SU-DHL-6 (cell line): Measurements from ENCODE around the gene RNU1-4.
"Not testable (repeated sequence)": the region's sequence is repeated elsewhere in the genome, so short reads cannot be mapped to it uniquely, and the experiment has no call there.

Experiments used
- H2AFZ ChIP-seq: fragments of 200-600 bp; sonication (generic); 2 replicates; pipeline ENCODE4 v1.6.1; 2014; ENCODE audit warnings: low read depth, mild to moderate bottlenecking, moderate library complexity, mixed read lengths, antibody characterized with exemption, low read length; ENCODE audit not compliant: severe bottlenecking
- H3F3A ChIP-seq: fragments of 200-600 bp; shearing (Covaris generic); 2 replicates; pipeline ENCODE4 v1.6.0; 2016; ENCODE audit warnings: antibody characterized with exemption, mild to moderate bottlenecking; ENCODE audit not compliant: insufficient read depth
- H3K27ac ChIP-seq: fragments of 200-600 bp; sonication (generic); 2 replicates; pipeline ENCODE4 v1.5.1; 2016; ENCODE audit warnings: low read depth, mild to moderate bottlenecking, low read length, moderate library complexity, mixed read lengths
- H3K27me3 ChIP-seq: fragments of 200-600 bp; sonication (generic), shearing (Covaris generic); 2 replicates; pipeline ENCODE4 v1.6.0; 2014; ENCODE audit warnings: mild to moderate bottlenecking, low read length
- H3K36me3 ChIP-seq: fragments of 200-600 bp; sonication (generic); 2 replicates; pipeline ENCODE4 v1.6.1; 2014; ENCODE audit warnings: mild to moderate bottlenecking, low read length, mixed read lengths
- H3K4me2 ChIP-seq: fragments of 300-600, 200-600 bp; shearing (Covaris generic), sonication (generic); 2 replicates; pipeline ENCODE4 v1.6.0; 2014; ENCODE audit warnings: low read length, low read depth, mild to moderate bottlenecking; ENCODE audit not compliant: poor library complexity, severe bottlenecking
- H3K4me3 ChIP-seq: fragments of 200-600 bp; sonication (generic); 2 replicates; pipeline ENCODE4 v1.5.1; 2014; ENCODE audit warnings: antibody characterized with exemption, low read length, mild to moderate bottlenecking, mixed read lengths; ENCODE audit not compliant: insufficient read depth, poor library complexity, severe bottlenecking
- H3K79me2 ChIP-seq: fragments of 200-600 bp; sonication (generic); 2 replicates; pipeline ENCODE4 v1.6.1; 2014; ENCODE audit warnings: mild to moderate bottlenecking, low read length, moderate library complexity; ENCODE audit not compliant: insufficient read depth
- H3K9ac ChIP-seq: fragments of 200-600 bp; sonication (generic); 2 replicates; pipeline ENCODE4 v1.7.0; 2014; ENCODE audit warnings: mild to moderate bottlenecking, low read length
- H3K9me2 ChIP-seq: fragments of 200-600 bp; sonication (generic); replicated peaks from 2 replicates; pipeline ENCODE4 v1.6.1; 2014; ENCODE audit warnings: low read length; ENCODE audit not compliant: insufficient read depth
- H3K9me3 ChIP-seq: fragments of 200-600 bp; sonication (generic); 2 replicates; pipeline ENCODE4 v1.6.1; 2014; ENCODE audit warnings: low read length, mixed read lengths; ENCODE audit not compliant: insufficient read depth
- H4K20me1 ChIP-seq: fragments of 200-600 bp; sonication (generic); 2 replicates; pipeline ENCODE4 v1.6.1; 2014; ENCODE audit warnings: low read depth, mild to moderate bottlenecking, antibody characterized with exemption, low read length, moderate library complexity, mixed read lengths
- EZH2phosphoT487 ChIP-seq: fragments of 200-600 bp; sonication (generic), shearing (Covaris generic); conservative IDR thresholded peaks from 2 replicates; pipeline ENCODE4 v1.6.1; 2018; ENCODE audit warnings: mild to moderate bottlenecking, antibody characterized with exemption, low read length, moderate library complexity, mixed read lengths
- TF ChIP-seq, protein P1 (sequence below): fragments of 200-600 bp; sonication (generic); IDR thresholded peaks from one replicate; pipeline ENCODE4 v1.5.1; 2017; ENCODE audit warnings: antibody characterized with exemption, mild to moderate bottlenecking, low read length, moderate library complexity; ENCODE audit not compliant: insufficient read depth, poor library complexity, severe bottlenecking

RNU1-4 gene

DNA sequence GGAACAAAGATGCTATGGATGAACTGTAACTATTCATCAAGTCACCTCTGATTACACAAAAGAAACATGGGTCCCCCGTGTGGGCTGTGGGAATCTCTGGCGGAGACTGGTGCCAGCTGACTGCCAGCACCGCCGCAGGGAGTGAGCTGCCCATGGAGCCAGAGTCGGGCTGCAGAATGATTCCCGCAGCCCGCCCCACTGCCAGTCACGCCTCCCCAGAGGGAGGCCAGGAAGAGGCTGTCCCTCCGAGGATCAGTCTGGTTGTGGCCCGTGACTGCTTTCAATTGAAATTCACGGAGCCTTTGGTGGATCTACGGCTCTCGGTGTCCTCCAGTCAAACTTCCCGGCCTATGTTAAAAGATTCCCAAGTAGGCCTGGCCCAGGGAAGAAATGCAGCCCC is 27.7 kb upstream of the RNU1-4 start:
- H3K27me3 ChIP-seq, H3F3A ChIP-seq, H3K9ac ChIP-seq, H3K4me3 ChIP-seq, H3K79me2 ChIP-seq, H3K4me2 ChIP-seq, H2AFZ ChIP-seq, H3K36me3 ChIP-seq, H3K27ac ChIP-seq, H3K9me2 ChIP-seq, H4K20me1 ChIP-seq, H3K9me3 ChIP-seq: not testable (repeated sequence)

DNA sequence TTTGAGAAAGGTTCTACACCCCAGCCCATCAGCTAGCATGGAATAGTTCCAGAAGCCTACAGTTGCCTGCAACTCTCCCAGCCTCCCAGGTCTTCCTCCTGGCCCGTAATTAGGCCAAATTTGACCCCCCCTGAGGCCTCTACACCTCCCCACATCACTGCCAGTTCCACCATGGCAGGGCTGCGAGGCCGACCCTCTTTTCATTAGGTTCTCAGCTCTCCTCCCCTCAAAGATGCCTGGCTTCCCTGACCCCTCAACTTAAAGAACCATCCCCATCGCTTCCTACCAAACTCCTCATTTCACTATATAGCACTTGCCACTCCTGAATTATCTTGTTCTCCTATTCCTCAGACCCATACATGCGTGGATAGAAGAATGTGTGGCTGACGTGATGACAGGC is 27.3 kb upstream of the RNU1-4 start:
- H3K27ac ChIP-seq, H3K4me3 ChIP-seq, H3K79me2 ChIP-seq, H3K9ac ChIP-seq, H3K9me2 ChIP-seq, H2AFZ ChIP-seq, H3K27me3 ChIP-seq, H3K9me3 ChIP-seq, H4K20me1 ChIP-seq, H3F3A ChIP-seq, H3K4me2 ChIP-seq, H3K36me3 ChIP-seq: not testable (repeated sequence)

DNA sequence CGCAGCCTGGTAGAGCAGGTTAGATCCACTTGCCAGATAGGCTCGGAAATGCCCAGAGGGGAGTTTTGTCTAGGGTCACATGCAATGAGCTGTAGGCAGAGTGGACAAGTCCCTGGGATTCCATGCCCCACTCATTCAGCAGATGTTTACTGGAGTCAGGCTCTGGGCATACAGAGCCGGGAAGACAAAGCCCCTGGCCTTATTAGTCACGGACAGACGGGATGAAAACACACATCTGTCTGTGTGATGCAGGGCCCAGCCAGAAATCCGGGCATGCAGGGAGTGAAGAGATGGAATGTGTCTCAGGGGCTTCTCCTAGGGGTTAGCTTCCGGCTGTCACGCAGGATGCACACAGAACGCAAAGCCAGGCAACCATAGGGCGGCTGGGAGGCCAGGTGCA is 26.8 kb upstream of the RNU1-4 start:
- H3K4me2 ChIP-seq, H3K9me2 ChIP-seq, H3K27me3 ChIP-seq, H3F3A ChIP-seq, H3K36me3 ChIP-seq, H3K4me3 ChIP-seq, H3K79me2 ChIP-seq, H3K9ac ChIP-seq, H4K20me1 ChIP-seq, H3K9me3 ChIP-seq, H3K27ac ChIP-seq, H2AFZ ChIP-seq: not testable (repeated sequence)

DNA sequence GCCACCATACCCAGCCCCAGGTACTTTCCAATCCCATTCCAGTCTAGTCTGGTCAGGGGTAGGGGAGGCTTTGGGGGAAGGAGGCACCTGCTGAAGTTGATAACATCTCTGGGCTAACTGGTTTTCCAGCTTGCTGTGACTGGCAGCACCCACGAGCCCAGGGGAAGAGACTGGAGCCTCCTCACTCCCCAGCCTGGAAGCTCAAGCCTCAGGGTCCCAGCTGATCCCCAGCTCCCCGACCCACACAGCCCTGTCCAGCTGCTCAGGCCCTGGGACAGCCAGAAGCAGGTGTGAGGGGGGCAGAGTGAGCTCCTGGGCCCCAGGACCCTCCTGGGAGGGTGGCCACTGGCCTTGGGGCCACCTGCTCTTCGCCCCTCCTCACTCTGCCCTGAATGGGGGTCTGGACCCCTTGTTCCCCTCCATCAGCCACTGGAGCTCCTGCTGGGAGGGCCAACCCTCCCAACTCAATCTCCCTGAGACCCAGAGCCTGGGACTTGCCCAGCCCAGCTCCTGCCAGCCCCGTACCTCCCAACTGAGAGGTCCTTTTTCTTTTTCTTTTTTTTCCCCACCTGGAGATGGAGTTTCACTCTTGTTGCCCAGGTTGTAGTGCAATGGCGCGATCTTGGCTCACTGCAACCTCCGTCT is 23.5 kb upstream of the RNU1-4 start:
- no peak overlapping the region for H2AFZ ChIP-seq
- H3F3A ChIP-seq: no peaks in the 10 kb centered on the region
- no peaks in the 10 kb centered on the region for H3K36me3 ChIP-seq
- no peaks in the 10 kb centered on the region for H4K20me1 ChIP-seq
- H3K4me2 ChIP-seq: no peak overlapping the region
- no peaks in the 10 kb centered on the region; the same call in 1 of the 2 replicates for H3K27me3 ChIP-seq
- H3K9ac ChIP-seq: no peak overlapping the region
- TF ChIP-seq EZH2phosphoT487: no peak
- TF ChIP-seq, protein P1, sequence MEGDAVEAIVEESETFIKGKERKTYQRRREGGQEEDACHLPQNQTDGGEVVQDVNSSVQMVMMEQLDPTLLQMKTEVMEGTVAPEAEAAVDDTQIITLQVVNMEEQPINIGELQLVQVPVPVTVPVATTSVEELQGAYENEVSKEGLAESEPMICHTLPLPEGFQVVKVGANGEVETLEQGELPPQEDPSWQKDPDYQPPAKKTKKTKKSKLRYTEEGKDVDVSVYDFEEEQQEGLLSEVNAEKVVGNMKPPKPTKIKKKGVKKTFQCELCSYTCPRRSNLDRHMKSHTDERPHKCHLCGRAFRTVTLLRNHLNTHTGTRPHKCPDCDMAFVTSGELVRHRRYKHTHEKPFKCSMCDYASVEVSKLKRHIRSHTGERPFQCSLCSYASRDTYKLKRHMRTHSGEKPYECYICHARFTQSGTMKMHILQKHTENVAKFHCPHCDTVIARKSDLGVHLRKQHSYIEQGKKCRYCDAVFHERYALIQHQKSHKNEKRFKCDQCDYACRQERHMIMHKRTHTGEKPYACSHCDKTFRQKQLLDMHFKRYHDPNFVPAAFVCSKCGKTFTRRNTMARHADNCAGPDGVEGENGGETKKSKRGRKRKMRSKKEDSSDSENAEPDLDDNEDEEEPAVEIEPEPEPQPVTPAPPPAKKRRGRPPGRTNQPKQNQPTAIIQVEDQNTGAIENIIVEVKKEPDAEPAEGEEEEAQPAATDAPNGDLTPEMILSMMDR: no peak
- H3K79me2 ChIP-seq: no peaks in the 10 kb centered on the region
- no peak overlapping the region for H3K4me3 ChIP-seq
- no peaks in the 10 kb centered on the region for H3K9me2 ChIP-seq
- no peaks in the 10 kb centered on the region for H3K9me3 ChIP-seq
- no peak overlapping the region for H3K27ac ChIP-seq

DNA sequence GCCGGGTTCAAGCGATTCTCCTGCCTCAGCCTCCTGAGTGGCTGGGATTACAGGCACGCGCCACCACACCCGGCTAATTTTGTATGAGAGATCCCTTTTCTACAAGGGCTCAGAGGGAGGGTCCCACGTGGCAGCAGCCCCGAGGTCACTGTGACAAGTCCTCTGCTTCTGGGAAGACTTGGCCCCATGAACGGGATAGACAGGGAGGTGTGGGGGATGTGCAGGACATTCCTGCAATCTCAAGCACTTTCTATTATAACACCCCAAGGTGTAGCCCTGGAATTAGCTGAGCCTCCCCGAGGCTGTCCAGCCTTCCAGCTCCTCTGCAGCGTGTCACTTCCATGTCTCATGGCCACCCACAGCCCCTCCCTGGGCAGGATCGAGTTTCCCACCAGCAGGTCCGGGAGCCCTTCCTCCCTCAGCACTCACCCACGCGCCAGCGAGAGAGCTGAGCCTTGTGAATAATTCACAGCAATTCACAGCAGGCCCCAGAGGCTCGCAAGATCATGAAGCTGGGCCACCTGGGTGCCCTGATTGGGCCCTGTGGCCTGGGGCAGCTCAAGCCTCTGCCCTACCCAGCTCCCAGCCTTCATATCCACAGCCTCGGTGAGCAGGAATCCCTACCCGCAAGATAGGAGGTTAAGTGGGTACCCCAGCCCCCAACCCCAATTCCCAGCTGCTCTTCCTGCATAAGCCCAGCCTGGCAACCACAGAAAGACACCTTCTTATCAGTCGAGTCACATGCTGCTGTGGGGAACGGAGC is 22.8 kb upstream of the RNU1-4 start:
- no peak overlapping the region for H3K27ac ChIP-seq
- no peak overlapping the region for H3K4me3 ChIP-seq
- H3K4me2 ChIP-seq: no peak overlapping the region
- H3F3A ChIP-seq: no peaks in the 10 kb centered on the region
- no peaks in the 10 kb centered on the region for H3K79me2 ChIP-seq
- no peaks in the 10 kb centered on the region for H3K9me2 ChIP-seq
- no peak overlapping the region for H3K9ac ChIP-seq
- H3K27me3 ChIP-seq: no peaks in the 10 kb centered on the region; the same call in 1 of the 2 replicates
- H3K36me3 ChIP-seq: no peaks in the 10 kb centered on the region
- H2AFZ ChIP-seq: no peak overlapping the region
- TF ChIP-seq, protein P1: no peak
- no peak for TF ChIP-seq EZH2phosphoT487
- no peaks in the 10 kb centered on the region for H3K9me3 ChIP-seq
- no peaks in the 10 kb centered on the region for H4K20me1 ChIP-seq

DNA sequence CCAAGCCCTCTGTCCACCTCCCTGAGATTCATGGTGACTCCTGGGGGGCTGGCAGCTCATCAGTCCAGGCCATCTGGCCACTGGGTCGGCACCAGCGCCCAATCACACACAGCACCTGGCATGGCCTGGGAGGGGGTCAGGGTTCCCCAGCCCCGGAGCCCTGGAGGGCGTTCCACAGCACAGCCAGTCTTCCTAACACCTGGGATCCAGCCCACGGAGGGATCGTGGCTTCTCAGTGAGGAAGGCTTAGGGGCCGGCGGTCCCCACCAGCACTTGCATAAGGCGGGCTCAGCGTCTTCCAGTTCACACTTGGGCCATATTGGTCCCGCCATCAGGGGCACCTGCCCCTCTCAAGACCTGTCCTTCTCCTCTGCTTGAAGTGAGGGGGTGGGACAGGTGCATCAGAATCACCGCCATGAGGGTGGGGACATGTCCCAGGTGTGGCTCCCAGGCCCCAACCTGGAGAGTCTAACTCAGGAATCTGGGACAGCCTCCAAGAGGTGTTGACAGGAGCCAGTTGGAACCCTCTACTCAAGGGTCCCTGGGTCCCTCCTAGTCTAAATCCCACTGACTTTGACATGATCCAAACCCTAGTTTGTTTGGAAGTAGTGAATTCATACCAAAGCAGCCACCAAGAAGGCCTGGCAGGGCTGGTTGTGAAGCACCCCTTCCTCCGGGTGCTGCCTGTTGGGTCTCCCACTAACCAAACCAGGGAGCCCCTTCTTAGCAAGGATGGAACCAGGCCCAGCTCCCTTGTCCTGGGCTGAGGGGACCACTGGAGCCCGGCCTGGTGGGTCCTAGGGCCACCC is 22.0 kb upstream of the RNU1-4 start:
- not testable (repeated sequence) for H3K9ac ChIP-seq, H3K4me2 ChIP-seq, H3K27ac ChIP-seq, H3K27me3 ChIP-seq, H3F3A ChIP-seq, H3K4me3 ChIP-seq, H3K36me3 ChIP-seq, H3K79me2 ChIP-seq, H3K9me2 ChIP-seq, H4K20me1 ChIP-seq, H3K9me3 ChIP-seq, H2AFZ ChIP-seq
